Ishikawa (cell line): ENCODE measurements around the gene MAP3K2.

ENCODE experiments used
- CEBPB ChIP-seq: IDR thresholded peaks from 2 replicates; pipeline ENCODE4 v1.6.1; 2012
- CREB1 ChIP-seq: IDR thresholded peaks from 2 replicates; pipeline ENCODE4 v1.6.1; 2012; ENCODE audit warnings: low read depth
- EGR1 ChIP-seq: IDR thresholded peaks from 2 replicates; pipeline ENCODE4 v1.6.1; 2012
- EP300 ChIP-seq: IDR thresholded peaks from 2 replicates; pipeline ENCODE4 v1.6.1; 2012; ENCODE audit warnings: borderline replicate concordance
- FOXM1 ChIP-seq: IDR thresholded peaks from 2 replicates; pipeline ENCODE4 v1.6.1; 2012; ENCODE audit warnings: low read depth, borderline replicate concordance
- MAX ChIP-seq: IDR thresholded peaks from 2 replicates; pipeline ENCODE4 v1.6.1; 2012
- NFIC ChIP-seq: IDR thresholded peaks from 2 replicates; pipeline ENCODE4 v1.6.1; 2012
- RAD21 ChIP-seq: IDR thresholded peaks from 2 replicates; pipeline ENCODE4 v1.6.1; 2012; ENCODE audit warnings: low read depth
- TAF1 ChIP-seq: IDR thresholded peaks from 2 replicates; pipeline ENCODE4 v1.6.1; 2012; ENCODE audit warnings: low read depth, mild to moderate bottlenecking
- TCF12 ChIP-seq: IDR thresholded peaks from 2 replicates; pipeline ENCODE4 v1.6.1; 2012; ENCODE audit warnings: low read depth
- TEAD4 ChIP-seq: IDR thresholded peaks from 2 replicates; pipeline ENCODE4 v1.6.1; 2012
- USF1 ChIP-seq: IDR thresholded peaks from 2 replicates; pipeline ENCODE4 v1.6.1; 2012
- YY1 ChIP-seq: IDR thresholded peaks from 2 replicates; pipeline ENCODE4 v1.6.1; 2012; ENCODE audit warnings: low read depth
- ZBTB7A ChIP-seq: IDR thresholded peaks from 2 replicates; pipeline ENCODE4 v1.6.1; 2012; ENCODE audit warnings: low read depth
- TF ChIP-seq, protein P1 (sequence below): IDR thresholded peaks from 2 replicates; pipeline ENCODE4 v1.6.1; 2012; ENCODE audit warnings: low read depth, mild to moderate bottlenecking

Gene MAP3K2

GRCh38 chr2:127410871-127411652, 23.3 kb upstream of the MAP3K2 start:
- TF ChIP-seq RAD21 (no peak), ZBTB7A (no peak), NFIC (peak; percentile 78), EGR1 (no peak), TCF12 (no peak), CEBPB (no peak), YY1 (no peak), EP300 (peak; percentile 72), TEAD4 (peak; percentile 93), MAX (peak; percentile 43; the same call in 1 of the 2 replicates), USF1 (no peak)

DNA sequence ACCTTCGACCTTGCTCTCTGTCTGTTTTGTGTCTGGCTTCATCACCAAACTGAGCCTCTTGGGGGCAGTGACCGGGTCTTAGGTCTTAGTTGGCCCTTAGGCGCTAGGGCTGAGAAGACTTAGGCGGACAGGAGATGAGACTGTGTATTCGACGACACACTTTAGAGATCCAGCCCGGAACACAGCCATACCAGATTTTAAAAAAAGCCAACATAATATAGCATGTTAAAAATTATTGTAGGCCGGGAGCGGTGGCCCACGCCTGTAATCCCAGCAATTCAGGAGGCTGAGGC, 21.0 kb upstream of the MAP3K2 start:
- TF ChIP-seq EGR1: no peak
- no peak for TF ChIP-seq FOXM1
- TF ChIP-seq CEBPB: no peak
- TF ChIP-seq TAF1: no peak
- no peak for TF ChIP-seq RAD21
- TF ChIP-seq TEAD4: no peak
- TF ChIP-seq USF1: no peak
- TF ChIP-seq CREB1: no peak
- no peak for TF ChIP-seq NFIC
- TF ChIP-seq MAX: no peak
- no peak for TF ChIP-seq YY1
- no peak for TF ChIP-seq EP300
- TF ChIP-seq TCF12: no peak

- TF ChIP-seq NFIC (peak; percentile 95), TEAD4 (peak; percentile 57), CREB1 (0 out of 2 replicates have a peak, but pooled peaks have one; percentile 25), MAX (0 out of 2 replicates have a peak, but pooled peaks have one; percentile 38), USF1 (no peak; the same call in 1 of the 2 replicates), EP300 (peak; percentile 84), EGR1 (peak; percentile 39; the same call in 1 of the 2 replicates), YY1 (no peak), ZBTB7A (peak; percentile 76; the same call in 1 of the 2 replicates), RAD21 (no peak), CEBPB (peak; percentile 16; the same call in 1 of the 2 replicates), TAF1 (peak; percentile 39; the same call in 1 of the 2 replicates), TCF12 (peak; percentile 84; the same call in 1 of the 2 replicates), FOXM1 (no peak)
- TF ChIP-seq, protein P1, sequence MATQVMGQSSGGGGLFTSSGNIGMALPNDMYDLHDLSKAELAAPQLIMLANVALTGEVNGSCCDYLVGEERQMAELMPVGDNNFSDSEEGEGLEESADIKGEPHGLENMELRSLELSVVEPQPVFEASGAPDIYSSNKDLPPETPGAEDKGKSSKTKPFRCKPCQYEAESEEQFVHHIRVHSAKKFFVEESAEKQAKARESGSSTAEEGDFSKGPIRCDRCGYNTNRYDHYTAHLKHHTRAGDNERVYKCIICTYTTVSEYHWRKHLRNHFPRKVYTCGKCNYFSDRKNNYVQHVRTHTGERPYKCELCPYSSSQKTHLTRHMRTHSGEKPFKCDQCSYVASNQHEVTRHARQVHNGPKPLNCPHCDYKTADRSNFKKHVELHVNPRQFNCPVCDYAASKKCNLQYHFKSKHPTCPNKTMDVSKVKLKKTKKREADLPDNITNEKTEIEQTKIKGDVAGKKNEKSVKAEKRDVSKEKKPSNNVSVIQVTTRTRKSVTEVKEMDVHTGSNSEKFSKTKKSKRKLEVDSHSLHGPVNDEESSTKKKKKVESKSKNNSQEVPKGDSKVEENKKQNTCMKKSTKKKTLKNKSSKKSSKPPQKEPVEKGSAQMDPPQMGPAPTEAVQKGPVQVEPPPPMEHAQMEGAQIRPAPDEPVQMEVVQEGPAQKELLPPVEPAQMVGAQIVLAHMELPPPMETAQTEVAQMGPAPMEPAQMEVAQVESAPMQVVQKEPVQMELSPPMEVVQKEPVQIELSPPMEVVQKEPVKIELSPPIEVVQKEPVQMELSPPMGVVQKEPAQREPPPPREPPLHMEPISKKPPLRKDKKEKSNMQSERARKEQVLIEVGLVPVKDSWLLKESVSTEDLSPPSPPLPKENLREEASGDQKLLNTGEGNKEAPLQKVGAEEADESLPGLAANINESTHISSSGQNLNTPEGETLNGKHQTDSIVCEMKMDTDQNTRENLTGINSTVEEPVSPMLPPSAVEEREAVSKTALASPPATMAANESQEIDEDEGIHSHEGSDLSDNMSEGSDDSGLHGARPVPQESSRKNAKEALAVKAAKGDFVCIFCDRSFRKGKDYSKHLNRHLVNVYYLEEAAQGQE: no peak
These were observed 20.4 kb upstream of the MAP3K2 start for GRCh38 chr2:127408004-127408806.

DNA sequence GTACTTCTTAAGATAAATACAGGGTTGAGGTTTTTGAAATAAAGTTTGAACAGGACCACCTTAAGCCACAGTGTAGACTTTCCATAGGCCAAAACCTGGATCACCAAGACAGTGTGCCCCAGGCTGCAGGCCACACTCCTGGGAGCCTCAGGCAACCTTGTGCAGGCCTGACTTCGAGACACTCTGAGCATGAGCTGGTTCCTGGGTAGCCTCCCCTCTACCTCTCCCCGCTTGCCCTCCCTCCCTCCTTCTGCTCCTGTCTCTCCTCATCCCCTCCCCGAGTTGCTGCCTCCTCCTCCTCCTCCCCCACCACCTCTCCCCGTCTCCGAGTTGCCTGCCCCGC, 19.9 kb upstream of the MAP3K2 start:
- no peak for TF ChIP-seq YY1
- peak; percentile 89 for TF ChIP-seq MAX

- TF ChIP-seq FOXM1 (no peak), MAX (no peak), TAF1 (no peak), CEBPB (no peak), TCF12 (no peak), NFIC (no peak), USF1 (no peak), TEAD4 (no peak), YY1 (no peak), EGR1 (no peak), RAD21 (no peak), ZBTB7A (no peak)
These were observed 19.3 kb upstream of the MAP3K2 start for GRCh38 chr2:127407091-127407490.

- TF ChIP-seq EGR1 (no peak), EP300 (no peak), MAX (no peak), TEAD4 (no peak), CEBPB (no peak), USF1 (no peak), TCF12 (no peak), NFIC (no peak), FOXM1 (no peak), TAF1 (no peak), YY1 (no peak), CREB1 (no peak), RAD21 (no peak), ZBTB7A (no peak)
- TF ChIP-seq, protein P1: no peak
These were observed 18.7 kb upstream of the MAP3K2 start for GRCh38 chr2:127406454-127406853.
